ENCODE data around the gene AFF3.

Gene AFF3

DNA sequence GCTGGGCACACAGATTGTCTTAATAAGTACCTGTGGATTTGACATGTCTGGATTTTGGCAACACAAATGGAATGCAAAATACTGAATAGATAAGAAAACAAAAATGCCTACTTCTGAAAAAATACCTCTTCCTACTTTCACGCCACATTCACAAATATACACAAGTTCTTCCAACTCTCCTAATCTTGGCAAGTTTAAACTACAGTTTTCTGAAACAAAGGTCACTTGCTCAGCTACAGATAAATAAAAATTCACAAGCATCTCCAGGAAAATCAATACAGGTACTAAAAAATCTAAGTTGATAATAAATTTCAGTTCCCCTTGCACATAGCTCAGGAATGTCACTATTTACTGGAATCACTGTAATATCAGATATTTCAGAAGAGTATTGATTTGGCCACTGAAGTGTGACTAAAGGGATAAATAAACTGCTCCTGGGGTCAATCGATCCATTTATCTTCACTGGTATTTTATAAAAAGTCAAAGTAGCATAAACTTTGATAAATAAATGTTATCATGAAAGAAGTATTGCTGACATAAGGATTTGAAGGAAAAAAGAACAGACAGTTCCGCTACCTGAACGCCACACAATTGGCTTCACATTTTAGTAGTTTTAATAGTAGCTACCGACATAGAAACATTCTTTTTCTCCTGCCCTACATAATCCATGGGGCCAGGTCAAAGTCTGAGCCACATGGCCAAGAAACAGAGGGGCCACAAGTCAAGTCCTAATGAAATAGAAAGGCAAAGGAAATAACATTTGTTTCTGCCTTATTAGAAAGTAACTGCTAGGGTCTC lies 243.1 kb downstream of the AFF3 start:
- in situ Hi-C loops (cut with MboI; ENCODE audit: low sequenced_read_pairs), result no loop called here

DNA sequence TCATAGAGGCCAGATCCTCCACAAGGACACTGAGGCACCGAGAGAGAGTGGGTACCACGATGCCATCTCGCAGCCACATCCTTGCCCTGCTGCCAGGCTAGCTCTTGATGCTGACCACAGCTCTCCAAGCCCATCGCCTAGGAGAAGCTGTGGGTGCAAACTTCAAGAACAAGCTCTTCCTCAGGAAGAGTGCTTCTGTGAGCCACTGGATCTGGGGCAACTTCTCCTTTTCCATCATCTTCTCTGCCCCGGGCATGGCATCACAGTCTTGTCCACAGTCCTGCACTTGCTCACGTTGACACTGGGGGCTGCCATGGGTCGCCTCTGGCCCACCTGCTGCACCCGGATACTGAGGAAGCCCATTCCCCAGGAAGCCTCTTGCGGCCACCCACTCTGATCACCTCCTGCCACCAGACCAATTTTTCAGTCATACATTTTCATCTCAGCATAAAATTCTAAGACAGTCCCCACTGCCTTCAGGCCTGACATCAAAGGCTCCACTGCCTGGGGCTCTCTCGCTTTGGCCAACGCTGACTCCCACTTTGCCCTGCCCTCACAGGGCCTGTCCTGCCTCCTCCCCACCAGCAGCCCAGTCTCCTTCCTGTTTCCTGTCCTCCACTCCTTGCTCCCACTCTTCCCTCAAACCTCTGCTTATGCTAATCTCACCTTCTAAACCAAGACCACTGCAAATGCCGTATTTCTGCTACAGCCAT lies 243.9 kb downstream of the AFF3 start:
- in situ Hi-C loops (cut with MboI; ENCODE audit: low sequenced_read_pairs), result no loop called here

DNA sequence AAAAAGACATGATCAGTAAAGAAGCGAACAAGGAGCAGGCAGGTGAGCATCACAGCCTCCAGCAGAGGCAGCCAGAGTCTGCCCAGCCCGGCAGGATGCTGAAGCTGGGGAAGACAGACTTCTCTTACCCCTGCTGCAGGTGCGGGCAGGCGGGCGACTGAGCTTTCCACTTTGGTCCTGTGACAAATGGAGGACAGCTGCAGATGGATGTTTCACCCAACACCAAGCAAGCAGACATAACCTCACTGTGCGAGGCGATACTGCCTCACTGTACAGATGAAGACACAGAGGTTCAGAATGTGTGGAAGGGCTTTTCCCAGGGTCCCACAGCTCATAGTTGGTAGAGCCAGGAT lies 251.0 kb downstream of the AFF3 start:
- in situ Hi-C loops (cut with MboI; ENCODE audit: low sequenced_read_pairs), result no loop called here

DNA sequence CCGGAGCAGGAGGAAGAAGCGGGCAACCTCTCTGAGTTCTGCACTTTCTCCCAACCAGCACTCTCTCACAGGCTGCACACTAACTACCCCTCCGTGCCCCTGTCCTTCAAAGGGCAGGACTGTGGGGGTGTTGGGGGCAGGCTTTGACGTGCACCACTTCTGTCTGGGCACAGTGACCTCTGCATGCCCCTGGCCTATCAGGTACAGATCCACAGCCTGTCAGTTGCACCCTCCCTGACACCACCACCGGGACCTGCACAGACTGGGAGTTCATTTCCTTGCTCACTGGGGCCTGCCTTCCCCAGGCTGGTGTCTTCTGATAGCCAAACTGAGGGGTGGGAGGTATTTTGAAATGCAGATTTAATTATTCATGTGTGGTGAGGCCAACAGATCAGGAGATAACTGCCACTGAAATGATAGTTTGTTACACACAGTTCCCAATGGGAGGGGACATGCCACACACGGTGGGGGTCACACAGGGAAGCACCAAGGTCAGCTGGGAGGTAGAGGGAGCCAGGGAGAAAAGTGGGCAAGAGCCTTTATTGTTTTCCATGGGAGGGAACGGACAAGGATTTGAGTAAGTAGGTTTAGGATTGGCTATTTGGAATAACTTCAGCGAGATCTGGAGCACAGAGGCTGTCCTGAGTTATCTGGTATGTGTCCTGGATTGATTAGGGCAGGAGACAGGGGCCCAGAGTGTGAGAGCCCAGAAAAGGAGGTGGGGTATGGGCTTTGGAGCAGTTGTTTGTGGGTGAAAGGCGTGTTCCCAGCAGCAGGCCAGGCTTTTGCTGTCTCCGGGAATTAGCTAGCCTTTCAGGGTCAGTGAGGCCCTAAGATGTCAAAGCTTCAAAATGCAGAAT lies 251.6 kb downstream of the AFF3 start:
- in situ Hi-C loops (cut with MboI; ENCODE audit: low sequenced_read_pairs), result no loop called here

DNA sequence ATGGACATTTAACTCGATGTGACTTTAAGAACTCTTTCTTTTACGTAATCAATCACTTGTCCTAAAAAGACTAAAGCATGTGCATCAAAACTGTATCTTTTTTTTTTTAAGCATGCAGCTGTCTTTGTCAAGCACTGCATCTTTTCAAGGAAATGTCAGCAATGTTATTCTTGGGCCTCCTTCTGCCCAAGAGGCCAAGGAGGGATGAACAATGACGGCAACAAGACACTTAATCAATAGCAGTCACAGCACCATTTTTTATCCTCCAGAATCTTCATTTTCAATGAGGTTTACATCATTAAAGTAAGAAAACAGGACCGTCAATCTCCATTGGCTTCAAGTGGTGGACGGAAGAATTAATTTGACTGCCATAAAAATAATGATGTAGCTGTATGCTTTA lies 253.8 kb downstream of the AFF3 start:
- in situ Hi-C loops (cut with MboI; ENCODE audit: low sequenced_read_pairs), result no loop called here

DNA sequence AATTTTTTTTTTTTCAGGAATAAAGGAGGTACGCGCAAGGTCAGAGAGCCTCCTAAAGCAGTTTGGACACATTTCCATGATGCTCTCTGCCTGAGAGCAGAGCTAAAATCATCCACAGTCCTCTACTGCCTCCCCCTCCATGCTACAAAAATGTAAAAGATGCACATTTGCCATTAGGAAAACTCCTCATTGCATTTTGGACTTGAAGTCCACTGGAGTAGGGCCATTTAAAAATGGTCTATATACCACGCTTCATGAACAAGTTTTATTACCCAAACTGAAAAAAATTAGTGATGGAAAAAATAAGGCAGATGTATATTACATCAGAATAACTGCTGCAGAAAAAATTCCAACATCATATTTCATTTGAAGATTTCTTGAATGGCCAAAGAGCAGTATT lies 256.0 kb downstream of the AFF3 start:
- in situ Hi-C loops (cut with MboI; ENCODE audit: low sequenced_read_pairs), result no loop called here

DNA sequence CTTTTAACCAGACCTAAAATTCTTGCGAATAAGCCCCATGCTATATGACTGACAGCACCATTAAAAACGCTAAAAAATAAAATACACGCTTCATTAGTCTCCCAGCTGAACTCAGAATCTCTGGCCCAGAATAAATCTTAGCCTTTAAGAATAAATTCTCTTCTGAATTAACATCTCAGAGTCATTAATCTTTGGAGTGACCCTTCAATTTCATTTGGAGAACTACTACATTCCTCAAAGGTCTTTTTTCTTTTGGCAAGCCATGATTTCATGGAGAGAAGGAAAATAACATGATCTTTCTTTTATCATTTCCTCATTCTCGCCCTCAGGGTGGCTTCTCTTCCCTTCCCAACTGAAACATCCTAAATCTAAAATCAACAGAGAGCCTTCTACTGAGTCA lies 259.0 kb downstream of the AFF3 start:
- in situ Hi-C loops (cut with MboI; ENCODE audit: low sequenced_read_pairs), result no loop called here

DNA sequence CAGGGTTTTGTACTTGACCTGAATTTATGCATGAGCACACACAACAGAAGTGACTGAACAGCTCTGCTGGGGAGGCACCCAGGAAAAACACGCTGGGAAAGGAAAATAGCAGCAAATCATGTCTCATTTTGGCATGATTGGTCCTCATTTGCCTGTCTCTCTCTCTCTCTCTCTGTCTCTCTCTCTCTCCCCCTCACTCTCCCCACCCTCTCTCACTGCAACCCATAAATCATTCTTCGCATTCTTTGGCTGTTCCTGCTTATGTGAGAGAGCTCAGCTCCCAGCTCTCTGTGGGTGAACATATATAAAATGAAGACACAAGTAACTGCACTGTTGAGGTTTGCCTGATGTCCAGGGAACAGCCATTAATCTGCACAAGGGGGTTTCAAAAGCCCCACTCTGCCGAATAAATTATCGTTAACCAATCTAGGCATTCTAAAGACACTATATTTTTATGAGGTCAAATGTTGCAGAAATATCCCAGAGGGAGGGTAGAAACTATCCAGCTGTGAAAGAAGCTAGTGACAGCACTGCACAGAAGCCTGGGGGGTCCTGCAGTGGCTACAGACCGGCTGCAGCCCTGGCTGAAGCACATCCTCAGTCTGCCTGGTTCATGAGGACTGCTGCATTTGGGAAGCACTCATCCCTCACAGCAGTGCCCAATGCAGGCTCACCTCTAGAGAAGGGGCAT lies 260.3 kb downstream of the AFF3 start:
- in situ Hi-C loops (cut with MboI; ENCODE audit: low sequenced_read_pairs), result no loop called here

DNA sequence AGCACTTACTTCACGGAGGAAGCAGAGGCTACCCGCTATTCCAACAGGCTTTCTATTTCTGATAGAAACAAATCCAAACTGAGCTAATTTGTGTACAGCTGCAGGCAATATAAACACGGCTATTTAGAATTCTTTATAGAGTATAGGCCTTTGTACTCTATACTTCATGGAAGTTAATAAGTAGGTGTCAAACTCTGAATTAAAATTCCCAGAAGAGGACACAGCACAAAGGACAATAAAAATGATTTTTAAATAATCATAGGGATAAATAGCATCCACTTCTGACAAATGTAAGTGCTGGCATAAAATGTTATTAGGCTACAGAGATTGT lies 261.5 kb downstream of the AFF3 start:
- in situ Hi-C loops (cut with MboI; ENCODE audit: low sequenced_read_pairs), result no loop called here

DNA sequence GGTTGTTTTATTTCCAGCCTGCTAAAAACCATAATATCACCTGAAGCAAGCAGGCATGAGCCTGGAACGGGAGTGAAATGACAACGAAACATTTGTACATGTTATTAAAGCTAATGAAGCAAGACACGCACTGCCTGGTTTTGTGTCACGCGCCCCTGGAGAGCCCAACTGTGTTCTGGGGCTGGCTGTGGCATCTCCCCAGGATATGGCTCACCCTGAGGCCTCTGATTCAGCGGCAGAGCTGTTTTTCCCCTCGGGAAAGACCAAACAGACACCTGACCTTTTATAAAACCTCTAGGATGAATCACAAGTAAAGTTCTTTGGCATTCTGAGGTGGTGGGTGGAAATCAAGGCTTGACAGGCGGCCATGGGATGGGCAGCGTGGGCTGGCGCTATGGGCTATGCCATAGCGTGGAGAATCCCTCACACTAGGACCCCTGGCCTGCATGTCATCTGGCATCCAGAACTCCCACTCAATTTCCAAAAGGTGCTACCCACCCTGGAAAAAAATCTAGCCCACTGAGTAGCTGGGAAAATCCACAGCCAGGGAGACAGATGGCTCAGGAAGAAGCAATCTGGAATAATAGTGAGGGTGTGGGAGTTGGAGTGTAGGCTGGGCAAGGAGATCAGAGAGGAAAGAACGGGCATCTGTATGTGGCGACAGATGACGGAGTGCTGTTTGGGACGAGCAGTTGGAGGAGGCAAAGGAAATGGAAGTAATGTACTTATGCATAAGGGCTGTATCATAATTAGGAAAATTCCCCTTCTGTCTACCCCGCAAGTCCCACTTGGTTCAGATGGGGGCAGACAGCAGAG lies 262.0 kb downstream of the AFF3 start:
- in situ Hi-C loops (cut with MboI; ENCODE audit: low sequenced_read_pairs), result no loop called here

DNA sequence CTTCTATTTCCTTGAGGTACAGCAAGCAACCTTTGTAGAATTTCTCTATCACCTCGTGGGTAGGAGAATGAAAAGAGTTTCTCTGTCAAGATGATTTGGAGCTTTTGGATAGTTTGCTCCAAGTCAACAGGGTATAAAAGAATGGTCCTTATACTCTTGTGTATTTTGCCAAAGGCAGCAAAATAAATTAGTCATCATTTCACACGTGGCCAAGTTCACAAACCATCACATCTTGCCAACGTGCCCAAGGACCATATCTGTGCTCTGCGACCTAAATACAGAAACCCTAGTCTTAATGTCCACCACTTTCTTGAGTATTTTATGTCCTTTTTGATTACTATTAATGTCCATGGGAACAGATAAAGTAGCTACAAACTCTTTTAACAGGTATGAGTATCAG lies 262.9 kb downstream of the AFF3 start:
- in situ Hi-C loops (cut with MboI; ENCODE audit: low sequenced_read_pairs), result no loop called here

DNA sequence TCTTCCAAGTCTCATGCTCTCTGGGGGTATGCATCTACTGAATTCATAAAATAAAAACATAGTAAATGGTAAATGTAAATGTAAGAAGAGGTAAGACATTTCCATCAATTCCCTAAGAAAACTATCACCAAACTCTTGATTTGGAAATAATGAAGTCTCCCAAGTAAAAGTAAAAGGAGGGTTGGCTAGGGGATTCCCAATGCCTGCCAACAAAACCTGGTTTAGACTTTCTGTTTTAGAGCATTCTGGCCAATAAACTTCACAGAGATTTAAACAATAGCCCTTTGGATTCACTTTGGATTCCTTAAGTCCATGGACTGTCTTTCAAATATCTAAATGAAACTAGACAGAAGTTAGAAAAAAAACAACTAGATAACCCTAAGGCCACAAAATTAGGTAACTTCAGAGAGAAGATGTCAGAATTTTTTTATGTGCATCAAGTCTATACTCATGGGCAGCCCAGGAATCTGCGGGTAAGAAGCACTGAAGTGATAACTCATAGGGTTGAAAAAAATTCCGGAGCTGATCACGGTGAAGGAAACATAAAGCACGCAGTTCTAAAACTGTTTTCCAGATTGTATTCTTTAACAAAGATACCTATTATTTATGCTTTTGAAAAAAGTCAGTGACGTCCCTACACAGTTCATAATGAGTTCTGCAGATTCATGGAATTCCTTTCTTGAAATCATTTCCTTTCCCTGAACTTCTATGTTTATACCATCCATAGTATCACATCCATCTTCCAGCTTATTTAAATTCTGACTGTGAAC lies 263.6 kb downstream of the AFF3 start:
- in situ Hi-C loops (cut with MboI; ENCODE audit: low sequenced_read_pairs), result no loop called here

DNA sequence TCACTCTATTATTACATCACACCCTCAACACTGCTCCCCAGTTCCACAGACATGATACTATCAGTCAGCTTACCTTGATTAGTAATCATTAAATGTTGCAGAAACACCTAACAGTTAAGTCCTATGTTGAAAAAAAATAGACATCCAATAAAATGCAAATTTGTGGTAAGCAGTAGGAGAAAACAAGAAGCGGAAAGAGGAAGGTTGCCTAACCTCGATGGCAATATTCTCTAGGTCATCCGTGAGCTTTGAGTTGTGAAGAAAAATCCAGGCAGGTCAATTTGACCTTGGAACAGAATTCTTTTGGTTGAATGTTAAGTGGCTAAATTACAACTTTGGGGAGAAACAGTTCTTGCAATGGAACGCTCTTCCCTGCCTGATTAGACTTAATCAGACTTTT lies 264.4 kb downstream of the AFF3 start:
- in situ Hi-C loops (cut with MboI; ENCODE audit: low sequenced_read_pairs), result no loop called here

DNA sequence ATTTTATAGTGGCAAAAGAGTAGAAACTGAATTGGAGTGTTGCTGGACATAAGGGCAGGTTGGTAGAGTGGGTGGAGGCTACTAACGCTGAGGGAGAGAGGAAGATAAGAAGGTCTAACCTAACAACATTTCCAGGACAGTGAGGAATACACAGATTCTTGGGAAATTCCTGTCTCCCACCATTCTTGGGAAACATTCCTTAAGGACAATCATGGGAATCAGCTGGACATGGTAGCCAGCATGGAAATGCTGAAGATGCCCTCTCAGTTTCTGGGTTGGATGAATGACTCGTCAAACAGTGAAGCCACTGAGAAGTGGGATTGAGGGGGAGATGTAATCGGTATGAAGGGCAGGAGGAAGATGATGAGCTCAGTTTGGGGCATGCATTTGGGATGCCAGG lies 265.4 kb downstream of the AFF3 start:
- in situ Hi-C loops (cut with MboI; ENCODE audit: low sequenced_read_pairs), result no loop called here

DNA sequence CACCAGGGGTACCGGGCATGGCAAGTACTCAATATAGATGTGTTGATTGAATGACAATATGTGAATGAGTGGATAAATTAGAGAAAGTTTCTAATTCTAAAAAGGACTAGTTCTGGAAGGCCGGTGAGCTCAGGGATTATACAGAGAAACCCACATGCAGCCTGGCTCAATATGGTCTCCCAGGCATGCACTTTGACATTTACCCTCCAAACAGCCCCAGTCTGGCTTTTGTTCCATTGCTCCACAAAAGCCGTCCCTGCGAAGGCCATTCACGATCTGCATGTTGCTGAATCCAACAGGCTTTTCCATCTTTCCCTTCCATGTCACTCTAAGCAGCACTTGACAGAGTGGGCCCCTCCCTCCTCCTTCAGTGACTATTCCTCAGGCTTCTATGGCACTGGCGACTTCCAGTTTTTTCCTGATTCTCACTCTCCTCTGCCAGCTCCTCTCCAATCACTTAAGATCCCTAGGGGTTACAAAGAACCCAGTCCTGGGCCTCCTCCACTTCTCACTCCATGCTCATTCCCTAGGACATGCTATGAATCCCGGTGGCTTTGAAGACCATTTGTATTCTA lies 266.7 kb downstream of the AFF3 start:
- in situ Hi-C loops (cut with MboI; ENCODE audit: low sequenced_read_pairs), result no loop called here

DNA sequence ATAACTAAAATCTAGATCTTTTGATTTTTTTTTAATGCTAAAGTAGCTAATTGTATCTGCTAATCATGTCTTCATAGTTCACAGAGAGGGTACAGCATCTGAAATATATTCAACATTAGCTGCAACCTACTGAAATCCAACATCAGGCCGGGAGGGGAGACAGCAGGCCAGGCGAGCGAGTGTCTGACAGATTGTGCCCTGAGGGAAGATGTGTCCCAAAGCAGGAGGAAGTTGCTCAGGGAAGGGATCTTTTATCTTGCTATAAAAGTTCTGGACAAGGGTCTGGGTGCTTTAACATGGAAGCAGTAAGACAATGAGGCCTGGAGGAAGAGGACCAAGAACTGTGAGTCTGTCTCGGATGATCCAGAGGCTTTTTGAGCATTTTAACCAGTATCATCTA lies 274.1 kb downstream of the AFF3 start:
- in situ Hi-C loops (cut with MboI; ENCODE audit: low sequenced_read_pairs), result no loop called here

DNA sequence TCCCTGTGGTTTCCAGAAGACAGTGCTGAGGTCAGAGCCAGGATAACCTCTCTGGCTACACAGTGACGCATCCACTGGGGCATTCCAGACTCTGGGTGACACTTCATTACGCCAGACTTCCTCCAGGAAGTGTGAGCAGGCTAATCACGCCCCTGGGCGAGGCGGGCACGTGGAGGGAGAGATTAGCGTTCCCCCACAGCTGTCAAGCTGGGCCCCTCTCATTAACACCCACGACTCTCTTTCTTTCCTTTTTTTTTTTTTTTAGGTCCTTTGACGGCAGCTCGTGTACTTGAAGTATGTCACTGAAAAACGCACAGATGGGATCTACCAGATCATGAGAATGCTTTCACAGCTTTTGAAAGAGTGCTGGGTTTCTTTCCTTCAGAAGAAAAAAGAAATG lies 274.6 kb downstream of the AFF3 start:
- in situ Hi-C loops (cut with MboI; ENCODE audit: low sequenced_read_pairs), result no loop called here

DNA sequence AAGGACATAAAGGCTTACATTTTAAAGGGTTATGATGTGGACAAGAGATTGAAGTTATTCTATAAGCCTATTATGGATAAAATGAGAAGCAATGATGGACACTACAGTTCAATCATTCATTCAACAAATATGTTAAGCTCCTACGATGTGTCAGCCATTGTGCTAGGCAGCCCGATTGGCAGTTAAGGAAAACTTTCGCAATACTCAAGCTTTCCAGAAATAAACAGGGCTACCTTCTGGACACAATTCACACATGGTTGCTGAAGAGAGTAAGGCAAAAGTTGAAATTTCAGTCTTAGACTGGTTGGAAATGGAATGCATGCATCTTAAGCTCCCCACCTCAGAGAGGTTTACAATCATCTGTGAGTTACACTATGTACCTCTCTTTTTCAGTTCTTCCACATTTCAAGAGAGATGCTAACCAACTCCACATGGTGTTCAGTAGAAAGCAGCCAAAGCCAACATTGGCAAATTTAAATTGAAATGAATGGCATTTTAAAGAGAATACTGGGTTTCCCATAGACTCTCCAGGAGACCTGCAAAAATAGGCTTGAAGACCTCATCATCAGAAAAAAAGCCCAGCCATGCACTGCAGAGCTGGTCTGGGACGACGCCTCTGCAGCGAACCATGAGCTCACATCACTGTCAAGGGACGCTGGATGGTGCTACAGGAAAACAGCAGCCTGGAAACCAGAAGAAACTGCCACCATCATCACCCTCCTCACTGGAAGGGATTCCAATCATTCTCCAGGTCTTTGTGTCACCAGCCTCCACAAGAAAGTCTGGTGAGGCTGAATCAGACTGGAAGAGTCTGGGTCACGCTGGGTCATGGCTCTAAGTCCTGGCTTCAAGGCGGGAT lies 276.3 kb downstream of the AFF3 start:
- in situ Hi-C loops (cut with MboI; ENCODE audit: low sequenced_read_pairs), result no loop called here
